C4-2B (cell line): ENCODE measurements around the gene AK4.

Experiments used
- H3K27ac ChIP-seq: fragments of 450-650 bp; 2 replicates; pipeline ENCODE4 v1.5.1; 2017
- CTCF ChIP-seq: fragments of 450-650 bp; conservative IDR thresholded peaks from 2 replicates; pipeline ENCODE4 v1.5.1; 2017; ENCODE audit warnings: mild to moderate bottlenecking
- ZFX ChIP-seq: fragments of 450-650 bp; IDR thresholded peaks from 2 replicates; pipeline ENCODE4 v1.6.1; 2017

Gene AK4

GRCh38 chr1:65197636-65198035, 49.6 kb downstream of the AK4 start:
- no peak overlapping the region for H3K27ac ChIP-seq
- TF ChIP-seq ZFX (no peak), CTCF (no peak)

GRCh38 chr1:65198096-65198495, 50.1 kb downstream of the AK4 start:
- H3K27ac ChIP-seq: no peak overlapping the region
- TF ChIP-seq CTCF: no peak
- no peak for TF ChIP-seq ZFX

- no peak overlapping the region for H3K27ac ChIP-seq
- TF ChIP-seq CTCF: no peak
- TF ChIP-seq ZFX: no peak
Observed at GRCh38 chr1:65200411-65200810, 52.4 kb downstream of the AK4 start.

GRCh38 chr1:65206836-65207235, 58.8 kb downstream of the AK4 start:
- no peak overlapping the region for H3K27ac ChIP-seq
- TF ChIP-seq ZFX (no peak), CTCF (no peak)

- no peak overlapping the region for H3K27ac ChIP-seq
- TF ChIP-seq CTCF: no peak
- TF ChIP-seq ZFX: no peak
Observed at GRCh38 chr1:65207317-65207716, 59.3 kb downstream of the AK4 start.

- no peak for TF ChIP-seq CTCF
- no peak for TF ChIP-seq ZFX
Observed at GRCh38 chr1:65208563-65208973, 60.6 kb downstream of the AK4 start.

GRCh38 chr1:65209005-65209885, 61.2 kb downstream of the AK4 start:
- TF ChIP-seq ZFX (no peak), CTCF (peak; percentile 81)
- no peak overlapping the region for H3K27ac ChIP-seq

More at GRCh38 chr1:65208563-65208973, 60.6 kb downstream of the AK4 start:
- no peak overlapping the region for H3K27ac ChIP-seq
